CD4-positive, alpha-beta T cell (primary cell): ENCODE results near the gene ZDHHC8. TPM values are rescaled to one million over a fixed set of nuclear protein-coding genes. Genes with fewer than 3 reads are reported as not detected.

Experiments used
- ATAC-seq: fragments of 200-7000 bp; cut with Tn5 transposase; one replicate; pipeline ENCODE4 v1.10.0; 2022; ENCODE audit warnings: mild to moderate bottlenecking; ENCODE audit not compliant: poor library complexity
- CTCF ChIA-PET: fragments of 350-600 bp; sonication (Branson Sonifier 250); formaldehyde crosslinking; loops from one replicate; lab custom pipeline; 2021; ENCODE audit warnings: antibody characterized with exemption, inconsistent platforms; lab: Charles Lee
- POLR2A ChIA-PET: fragments of 350-600 bp; sonication (Branson Sonifier 250); formaldehyde crosslinking; loops from one replicate; lab custom pipeline; 2021; ENCODE audit warnings: antibody characterized with exemption, inconsistent platforms; lab: Charles Lee
- DNase-seq, 14 experiments: peaks; one replicate each; pipeline ENCODE4 v3.0.0-alpha.2; 2013 to 2020; ENCODE audit warnings: mixed read lengths in 2 of 14
- H3K27ac ChIP-seq, 2 donors: one replicate each; pipeline versions ENCODE4 v1.5.1 to v1.7.0; 2013; ENCODE audit warnings: low read length in 2 of 2, low read depth in 1 of 2, mild to moderate bottlenecking in 1 of 2
- H3K27me3 ChIP-seq, 2 experiments: 1 replicate in 1 of 2; 2 replicates in 1 of 2; pipeline versions ENCODE4 v1.6.1 to v1.7.0; 2013; ENCODE audit warnings: low read length in 2 of 2, control low read depth in 1 of 2, mild to moderate bottlenecking in 1 of 2, moderate library complexity in 1 of 2; ENCODE audit not compliant: insufficient read depth in 2 of 2, control insufficient read depth in 1 of 2
- H3K36me3 ChIP-seq: one replicate; pipeline ENCODE4 v1.6.1; 2013; ENCODE audit warnings: low read length, control low read depth; ENCODE audit not compliant: insufficient read depth
- H3K4me1 ChIP-seq: one replicate; pipeline ENCODE4 v1.6.1; 2013; ENCODE audit warnings: low read length, control low read depth; ENCODE audit not compliant: insufficient read depth
- H3K4me3 ChIP-seq: one replicate; pipeline ENCODE4 v1.5.1; 2013; ENCODE audit warnings: mild to moderate bottlenecking, low read length, moderate library complexity
- H3K9me3 ChIP-seq, 2 experiments: 1 replicate in 1 of 2; 2 replicates in 1 of 2; pipeline versions ENCODE4 v1.6.1 to v1.7.0; 2013; ENCODE audit warnings: low read length in 2 of 2, mild to moderate bottlenecking in 2 of 2, control low read depth in 1 of 2, moderate library complexity in 1 of 2; ENCODE audit not compliant: control insufficient read depth in 1 of 2, insufficient read depth in 1 of 2
- H3K27ac Mint-ChIP-seq: one replicate; pipeline ENCODE4 v1.8.0; 2020; ENCODE audit warnings: mixed read lengths
- H3K27me3 Mint-ChIP-seq: one replicate; pipeline ENCODE4 v1.8.0; 2021; ENCODE audit warnings: mixed read lengths
- H3K36me3 Mint-ChIP-seq: one replicate; pipeline ENCODE4 v1.8.0; 2021; ENCODE audit warnings: low read depth, mixed read lengths
- H3K4me1 Mint-ChIP-seq: one replicate; pipeline ENCODE4 v1.8.0; 2021; ENCODE audit warnings: low read depth, mixed read lengths
- H3K4me3 Mint-ChIP-seq: one replicate; pipeline ENCODE4 v1.8.0; 2020; ENCODE audit warnings: mild to moderate bottlenecking, mixed read lengths
- H3K9me3 Mint-ChIP-seq: one replicate; pipeline ENCODE4 v1.8.0; 2020; ENCODE audit warnings: mixed read lengths
- CTCF ChIP-seq: fragments of 200-600 bp; IDR thresholded peaks from one replicate; pipeline ENCODE4 v1.8.0; 2022; ENCODE audit warnings: antibody characterized with exemption, mild to moderate bottlenecking
- intact Hi-C, 2 experiments: fragments of 100-400 bp; cut with DNase I in 1 of 2; cut with micrococcal nuclease in 1 of 2; formaldehyde crosslinking; loops; one replicate each; pipeline versions ENCODE4 v1.15.1 to v1.9.0; 2023 to 2025; cut with DNase I, micrococcal nuclease
- total RNA-seq, 174 experiments: library from RNA in 2 of 174; stranded (reverse) in 2 of 174; gene quantifications; one replicate each; pipeline ENCODE4 v1.2.3 and lab custom pipeline; 2021 to 2026

ZDHHC8 gene
- total RNA-seq, 2 experiments from 2014 or later = 44.9 to 49.3 TPM

GRCh38 chr22:20093418-20094196 is 38.0 kb upstream of the ZDHHC8 start:
- intact Hi-C loops = no loop called here
- Mint-ChIP-seq H3K36me3 (peaks cover 99% of the 10 kb centered on the region), H3K9me3 (peaks cover 3% of the 10 kb centered on the region), H3K4me1 (peaks cover 31% of the 10 kb centered on the region), H3K27me3 (no peaks in the 10 kb centered on the region), H3K27ac (peak overlapping the region; percentile 73), H3K4me3 (no peak overlapping the region)
- Histone ChIP-seq H3K27me3 (no peaks in the 10 kb centered on the region), H3K4me1 (peaks cover 32% of the 10 kb centered on the region), H3K27ac (no peak overlapping the region), H3K9me3 (peaks cover 0 to 7% of the 10 kb centered on the region in 2 experiments), H3K4me3 (no peak overlapping the region), H3K36me3 (peaks cover 83% of the 10 kb centered on the region)
- ATAC-seq (no peak), DNase-seq (no peak)
- POLR2A ChIA-PET = no interaction called here
- TF ChIP-seq CTCF = no peak
- CTCF ChIA-PET = no interaction called here

- no peak for TF ChIP-seq CTCF
- H3K27ac Mint-ChIP-seq = peak overlapping the region; percentile 73
- peaks cover 3% of the 10 kb centered on the region for H3K9me3 Mint-ChIP-seq
- Histone ChIP-seq H3K27me3 (no peaks in the 10 kb centered on the region), H3K4me1 (peaks cover 39% of the 10 kb centered on the region), H3K9me3 (peaks cover 0 to 7% of the 10 kb centered on the region in 2 experiments), H3K36me3 (peaks cover 82% of the 10 kb centered on the region), H3K4me3 (no peak overlapping the region), H3K27ac (no peak overlapping the region)
- no peak overlapping the region for H3K4me3 Mint-ChIP-seq
- CTCF ChIA-PET = no interaction called here
- peaks cover 92% of the 10 kb centered on the region for H3K36me3 Mint-ChIP-seq
- POLR2A ChIA-PET = no interaction called here
- peaks cover 38% of the 10 kb centered on the region for H3K4me1 Mint-ChIP-seq
- intact Hi-C loops = no loop called here
- no peaks in the 10 kb centered on the region for H3K27me3 Mint-ChIP-seq
- ATAC-seq (no peak), DNase-seq (no peak)
Observed at GRCh38 chr22:20094197-20094807, 37.3 kb upstream of the ZDHHC8 start.

GRCh38 chr22:20095521-20095920 is 36.1 kb upstream of the ZDHHC8 start:
- H3K9me3 Mint-ChIP-seq = peaks cover 3% of the 10 kb centered on the region
- H3K4me1 ChIP-seq = peaks cover 44% of the 10 kb centered on the region
- DNase-seq (no peak), ATAC-seq (no peak)
- no peak overlapping the region for H3K4me3 Mint-ChIP-seq
- peaks cover 0 to 7% of the 10 kb centered on the region in 2 experiments for H3K9me3 ChIP-seq
- peaks cover 46% of the 10 kb centered on the region for H3K4me1 Mint-ChIP-seq
- intact Hi-C loops = no loop called here
- H3K36me3 ChIP-seq = peaks cover 70% of the 10 kb centered on the region
- POLR2A ChIA-PET = no interaction called here
- H3K27me3 ChIP-seq = no peaks in the 10 kb centered on the region
- no peak overlapping the region for H3K4me3 ChIP-seq
- H3K27ac ChIP-seq = no peak overlapping the region
- H3K36me3 Mint-ChIP-seq = peaks cover 89% of the 10 kb centered on the region
- peak overlapping the region; percentile 42 for H3K27ac Mint-ChIP-seq
- no peaks in the 10 kb centered on the region for H3K27me3 Mint-ChIP-seq
- no peak for TF ChIP-seq CTCF
- CTCF ChIA-PET = no interaction called here
